HEK293 (cell line): Measurements from ENCODE around the gene EVL.

Experiments used
- CTCF ChIA-PET: fragments of 350-600 bp; formaldehyde crosslinking; extraction: SDS; loops from one replicate; lab custom pipeline; 2021; ENCODE audit warnings: antibody characterized with exemption; lab: Yijun Ruan, JAX
- POLR2A ChIA-PET: fragments of 300-600 bp; formaldehyde crosslinking; extraction: SDS; loops from one replicate; lab custom pipeline; 2020; ENCODE audit warnings: antibody characterized with exemption, inconsistent platforms; lab: Yijun Ruan, JAX
- H3K27ac ChIP-seq: fragments of 200-500 bp; sonication (Bioruptor generic); 2 replicates; pipeline ENCODE4 v1.5.1; 2014; ENCODE audit warnings: low read depth, low read length, control low read depth, inconsistent platforms; ENCODE audit errors: extremely low read depth
- H3K36me3 ChIP-seq, 2 experiments: fragments of 200-500 bp in 1 of 2; sonication (Bioruptor generic) in 1 of 2; 1 replicate in 1 of 2; 2 replicates in 1 of 2; pipeline ENCODE4 v1.5.1; 2014 to 2017; ENCODE audit warnings: inconsistent platforms in 2 of 2, low read length in 2 of 2; ENCODE audit not compliant: control insufficient read depth in 2 of 2, insufficient read depth in 1 of 2
- H3K4me1 ChIP-seq: fragments of 200-500 bp; sonication (Bioruptor generic); 2 replicates; pipeline ENCODE4 v1.5.1; 2014; ENCODE audit warnings: mild to moderate bottlenecking, low read length, inconsistent platforms; ENCODE audit not compliant: control insufficient read depth, insufficient read depth
- H3K4me3 ChIP-seq: 2 replicates; pipeline ENCODE4 v1.5.1; 2011; ENCODE audit warnings: low read depth, mild to moderate bottlenecking, control low read depth, low read length, moderate library complexity
- H3K9me3 ChIP-seq: fragments of 200-500 bp; sonication (Bioruptor generic); 2 replicates; pipeline ENCODE4 v1.5.1; 2014; ENCODE audit warnings: low read depth, low read length, inconsistent platforms; ENCODE audit not compliant: control insufficient read depth, insufficient read depth
- FEZF1 ChIP-seq: fragments of 450-650 bp; formaldehyde crosslinking; IDR thresholded peaks from 2 replicates; pipeline ENCODE4 v1.5.1; 2016; ENCODE audit warnings: missing biosample characterization, missing genetic modification characterization
- HOXA7 ChIP-seq: sonication (generic); formaldehyde crosslinking; IDR thresholded peaks from 2 replicates; pipeline ENCODE4 v1.8.1; 2022; ENCODE audit warnings: missing genetic modification reagents, borderline replicate concordance
- KLF1 ChIP-seq: fragments of 450-650 bp; formaldehyde crosslinking; IDR thresholded peaks from 2 replicates; pipeline ENCODE4 v1.5.1; 2016; ENCODE audit warnings: missing biosample characterization, missing genetic modification characterization
- KLF10 ChIP-seq: fragments of 450-650 bp; IDR thresholded peaks from 2 replicates; pipeline ENCODE4 v1.5.1; 2018; ENCODE audit warnings: missing biosample characterization, mild to moderate bottlenecking, missing genetic modification characterization
- PRDM4 ChIP-seq: fragments of 450-650 bp; formaldehyde crosslinking; IDR thresholded peaks from 2 replicates; pipeline ENCODE4 v1.5.1; 2017; ENCODE audit warnings: missing biosample characterization, missing genetic modification characterization
- ZBTB10 ChIP-seq: fragments of 450-650 bp; formaldehyde crosslinking; IDR thresholded peaks from 2 replicates; pipeline ENCODE4 v1.5.1; 2016; ENCODE audit warnings: missing biosample characterization, missing genetic modification characterization
- ZBTB17 ChIP-seq: fragments of 450-650 bp; formaldehyde crosslinking; IDR thresholded peaks from 2 replicates; pipeline ENCODE4 v1.5.1; 2016; ENCODE audit warnings: missing biosample characterization, missing genetic modification characterization
- ZNF214 ChIP-seq: fragments of 450-650 bp; formaldehyde crosslinking; IDR thresholded peaks from 2 replicates; pipeline ENCODE4 v1.5.1; 2017; ENCODE audit warnings: missing biosample characterization, mild to moderate bottlenecking, missing genetic modification characterization, borderline replicate concordance
- ZNF223 ChIP-seq: fragments of 450-650 bp; formaldehyde crosslinking; IDR thresholded peaks from 2 replicates; pipeline ENCODE4 v1.5.1; 2016; ENCODE audit warnings: missing biosample characterization, missing genetic modification characterization
- ZNF311 ChIP-seq: fragments of 450-650 bp; formaldehyde crosslinking; IDR thresholded peaks from 2 replicates; pipeline ENCODE4 v1.5.1; 2017; ENCODE audit warnings: missing biosample characterization, missing genetic modification characterization, borderline replicate concordance
- ZNF391 ChIP-seq: fragments of 450-650 bp; formaldehyde crosslinking; IDR thresholded peaks from 2 replicates; pipeline ENCODE4 v1.5.1; 2016; ENCODE audit warnings: low read depth, missing biosample characterization, missing genetic modification characterization, borderline replicate concordance
- ZNF549 ChIP-seq: fragments of 450-650 bp; IDR thresholded peaks from 2 replicates; pipeline ENCODE4 v1.5.1; 2018; ENCODE audit warnings: missing biosample characterization, missing genetic modification characterization, mild to moderate bottlenecking, inconsistent platforms, moderate library complexity
- ZNF585B ChIP-seq: fragments of 450-650 bp; formaldehyde crosslinking; IDR thresholded peaks from 2 replicates; pipeline ENCODE4 v1.5.1; 2016; ENCODE audit warnings: missing biosample characterization, missing genetic modification characterization
- ZNF621 ChIP-seq: fragments of 450-650 bp; formaldehyde crosslinking; IDR thresholded peaks from 2 replicates; pipeline ENCODE4 v1.5.1; 2017; ENCODE audit warnings: missing biosample characterization, missing genetic modification characterization
- ZNF658 ChIP-seq: fragments of 450-650 bp; formaldehyde crosslinking; IDR thresholded peaks from 2 replicates; pipeline ENCODE4; 2016; ENCODE audit warnings: missing biosample characterization, missing genetic modification characterization
- TF ChIP-seq, protein P1 (sequence below): IDR thresholded peaks from 2 replicates; pipeline ENCODE4 v1.6.1; 2011; ENCODE audit warnings: mild to moderate bottlenecking, low read depth, low read length, borderline replicate concordance

The EVL gene

GRCh38 chr14:100054316-100055075 lies 10.7 kb upstream of the EVL start (continued):
- TF ChIP-seq PRDM4 (tag by site-specific recombination) (no peak), ZNF311 (no peak), ZBTB17 (tag by site-specific recombination) (no peak), ZNF391 (no peak), KLF10 (no peak), HOXA7 (CRISPR knock-in tag) (no peak), ZBTB10 (tag by site-specific recombination) (no peak), ZNF585B (tag by site-specific recombination) (no peak)

- Histone ChIP-seq H3K4me3 (no peak overlapping the region), H3K4me1 (no peaks in the 10 kb centered on the region), H3K36me3 (no peaks in the 10 kb centered on the region), H3K9me3 (no peaks in the 10 kb centered on the region), H3K27ac (no peak overlapping the region)
- TF ChIP-seq ZNF223 (tag by site-specific recombination) (no peak), KLF1 (tag by site-specific recombination) (no peak), ZNF658 (no peak), ZNF549 (tag by site-specific recombination) (no peak), FEZF1 (tag by site-specific recombination) (no peak), ZNF621 (tag by site-specific recombination) (no peak), ZNF214 (tag by site-specific recombination) (no peak)
- TF ChIP-seq, protein P1, sequence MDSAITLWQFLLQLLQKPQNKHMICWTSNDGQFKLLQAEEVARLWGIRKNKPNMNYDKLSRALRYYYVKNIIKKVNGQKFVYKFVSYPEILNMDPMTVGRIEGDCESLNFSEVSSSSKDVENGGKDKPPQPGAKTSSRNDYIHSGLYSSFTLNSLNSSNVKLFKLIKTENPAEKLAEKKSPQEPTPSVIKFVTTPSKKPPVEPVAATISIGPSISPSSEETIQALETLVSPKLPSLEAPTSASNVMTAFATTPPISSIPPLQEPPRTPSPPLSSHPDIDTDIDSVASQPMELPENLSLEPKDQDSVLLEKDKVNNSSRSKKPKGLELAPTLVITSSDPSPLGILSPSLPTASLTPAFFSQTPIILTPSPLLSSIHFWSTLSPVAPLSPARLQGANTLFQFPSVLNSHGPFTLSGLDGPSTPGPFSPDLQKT = no peak
- CTCF ChIA-PET = interaction anchor here (0.8 kb wide), 1 partner anchor 137 kb away, joined by 3 read pairs; no protein-coding TSS in a partner anchor
- POLR2A ChIA-PET = no interaction called here
These were observed 8.8 kb upstream of the EVL start for GRCh38 chr14:100056431-100056830.
